CD14-positive monocyte (primary cell): Measurements from ENCODE around the gene DDI2. TPM values are rescaled to one million over a fixed set of nuclear protein-coding genes. Genes with fewer than 3 reads are reported as not detected.

ENCODE experiments used
- DNase-seq, 3 donors: peaks; one replicate each; pipeline ENCODE4 v3.0.0-alpha.2; 2011 to 2022
- H2AFZ ChIP-seq: 2 replicates; pipeline ENCODE4 v1.6.0; 2012; ENCODE audit warnings: mild to moderate bottlenecking, low read depth, low read length, inconsistent platforms; ENCODE audit not compliant: insufficient read depth, poor library complexity, severe bottlenecking
- H3K27ac ChIP-seq, 2 donors: 1 replicate in 1 of 2; 2 replicates in 1 of 2; pipeline ENCODE4 v1.5.1; 2012 to 2013; ENCODE audit warnings: low read length in 2 of 2, control low read depth in 1 of 2, inconsistent platforms in 1 of 2, low read depth in 1 of 2, mild to moderate bottlenecking in 1 of 2
- H3K27me3 ChIP-seq, 2 donors: one replicate each; pipeline versions ENCODE4 v1.6.0 to v1.6.1; 2011 to 2013; ENCODE audit warnings: low read length in 2 of 2; ENCODE audit not compliant: control insufficient read depth in 2 of 2, insufficient read depth in 2 of 2
- H3K36me3 ChIP-seq, 2 donors: replicated peaks in 1 of 2; 1 replicate in 1 of 2; 2 replicates in 1 of 2; pipeline versions ENCODE4 v1.5.1 to v1.6.1; 2012 to 2013; ENCODE audit warnings: low read length in 2 of 2, control low read depth in 1 of 2, inconsistent platforms in 1 of 2, mild to moderate bottlenecking in 1 of 2; ENCODE audit not compliant: insufficient read depth in 2 of 2, control insufficient read depth in 1 of 2
- H3K4me1 ChIP-seq, 2 donors: 1 replicate in 1 of 2; 2 replicates in 1 of 2; pipeline versions ENCODE4 v1.5.1 to v1.6.1; 2012 to 2013; ENCODE audit warnings: low read length in 2 of 2, control low read depth in 1 of 2, inconsistent platforms in 1 of 2, mild to moderate bottlenecking in 1 of 2, moderate library complexity in 1 of 2; ENCODE audit not compliant: insufficient read depth in 2 of 2, control insufficient read depth in 1 of 2
- H3K4me2 ChIP-seq: replicated peaks from 2 replicates; pipeline ENCODE3; 2012; ENCODE audit warnings: low read length, moderate library complexity, mild to moderate bottlenecking; ENCODE audit not compliant: poor library complexity, severe bottlenecking; ENCODE audit errors: extremely low read depth
- H3K4me3 ChIP-seq, 3 experiments: fragments of 200-600 bp in 1 of 3; sonication (generic) in 1 of 3; replicated peaks in 1 of 3; 1 replicate in 2 of 3; 2 replicates in 1 of 3; pipeline ENCODE4 v1.5.1; 2011 to 2013; ENCODE audit warnings: low read length in 3 of 3, mild to moderate bottlenecking in 3 of 3, control low read depth in 2 of 3, low read depth in 2 of 3, inconsistent platforms in 1 of 3, moderate library complexity in 1 of 3
- H3K79me2 ChIP-seq: 2 replicates; pipeline ENCODE4 v1.6.0; 2012; ENCODE audit warnings: mild to moderate bottlenecking, control low read depth, inconsistent platforms, low read length, moderate library complexity; ENCODE audit not compliant: insufficient read depth
- H3K9ac ChIP-seq: 2 replicates; pipeline ENCODE4 v1.6.0; 2017; ENCODE audit warnings: low read length, mild to moderate bottlenecking; ENCODE audit not compliant: insufficient read depth, poor library complexity, severe bottlenecking
- H3K9me3 ChIP-seq, 2 donors: replicated peaks in 1 of 2; 1 replicate in 1 of 2; 2 replicates in 1 of 2; pipeline versions ENCODE4 v1.5.1 to v1.6.1; 2012 to 2013; ENCODE audit warnings: low read length in 2 of 2, control low read depth in 1 of 2; ENCODE audit not compliant: control insufficient read depth in 1 of 2, insufficient read depth in 1 of 2
- H4K20me1 ChIP-seq: 2 replicates; pipeline ENCODE4 v1.6.0; 2012; ENCODE audit warnings: mild to moderate bottlenecking, low read length, control low read depth, moderate library complexity; ENCODE audit not compliant: insufficient read depth
- H3K27ac Mint-ChIP-seq, 7 donors: one replicate each; pipeline ENCODE4 v1.8.0; 2020; ENCODE audit warnings: mild to moderate bottlenecking in 7 of 7, mixed read lengths in 7 of 7, moderate library complexity in 6 of 7, inconsistent platforms in 2 of 7
- H3K27me3 Mint-ChIP-seq, 3 donors: one replicate each; pipeline ENCODE4 v1.8.0; 2021 to 2022; ENCODE audit warnings: low read depth in 3 of 3, mild to moderate bottlenecking in 3 of 3, mixed read lengths in 3 of 3, moderate library complexity in 3 of 3, inconsistent platforms in 1 of 3
- H3K36me3 Mint-ChIP-seq, 2 donors: one replicate each; pipeline ENCODE4 v1.8.0; 2020; ENCODE audit warnings: mixed read lengths in 2 of 2, inconsistent platforms in 1 of 2, mild to moderate bottlenecking in 1 of 2
- H3K4me1 Mint-ChIP-seq: one replicate; pipeline ENCODE4 v1.8.0; 2020; ENCODE audit warnings: mild to moderate bottlenecking, mixed read lengths
- H3K4me3 Mint-ChIP-seq, 2 donors: one replicate each; pipeline ENCODE4 v1.8.0; 2020; ENCODE audit warnings: mild to moderate bottlenecking in 2 of 2, mixed read lengths in 2 of 2, moderate library complexity in 1 of 2
- H3K9me3 Mint-ChIP-seq, 7 donors: one replicate each; pipeline ENCODE4 v1.8.0; 2020 to 2022; ENCODE audit warnings: mixed read lengths in 7 of 7, mild to moderate bottlenecking in 6 of 7, moderate library complexity in 6 of 7, inconsistent platforms in 2 of 7
- WGBS: methylation state at CpG from one replicate; pipeline ENCODE4 v1.1.5; 2013; ENCODE audit warnings: missing lambda C conversion rate; ENCODE audit not compliant: insufficient coverage; 5-methylcytosine and 5-hydroxymethylcytosine counted together
- intact Hi-C, 2 donors: fragments of 100-400 bp; cut with micrococcal nuclease; formaldehyde crosslinking; loops; one replicate each; pipeline versions ENCODE4 v1.15.0 to v1.15.1; 2023
- polyA plus RNA-seq, 3 donors: library from polyadenylated mRNA; depleted of rRNA in 1 of 3; unstranded in 2 of 3; stranded (reverse) in 1 of 3; fragments of 300-500 nt in 2 of 3; fragments of >200 nt in 1 of 3; fragmentation: Illumina TruSeq in 2 of 3; gene quantifications; 1 replicate in 2 of 3; 2 replicates in 1 of 3; pipeline ENCODE4 v1.2.3, GENCODE V29; 2012 to 2021
- TF ChIP-seq, protein P1 (sequence below): fragments of 200-600 bp; IDR thresholded peaks from one replicate; pipeline ENCODE4 v1.8.0; 2022; ENCODE audit warnings: antibody characterized with exemption, mild to moderate bottlenecking

Gene DDI2
- polyA plus RNA-seq, 3 donors, result 2.5 to 5.4 (median 3.2) TPM

DNA sequence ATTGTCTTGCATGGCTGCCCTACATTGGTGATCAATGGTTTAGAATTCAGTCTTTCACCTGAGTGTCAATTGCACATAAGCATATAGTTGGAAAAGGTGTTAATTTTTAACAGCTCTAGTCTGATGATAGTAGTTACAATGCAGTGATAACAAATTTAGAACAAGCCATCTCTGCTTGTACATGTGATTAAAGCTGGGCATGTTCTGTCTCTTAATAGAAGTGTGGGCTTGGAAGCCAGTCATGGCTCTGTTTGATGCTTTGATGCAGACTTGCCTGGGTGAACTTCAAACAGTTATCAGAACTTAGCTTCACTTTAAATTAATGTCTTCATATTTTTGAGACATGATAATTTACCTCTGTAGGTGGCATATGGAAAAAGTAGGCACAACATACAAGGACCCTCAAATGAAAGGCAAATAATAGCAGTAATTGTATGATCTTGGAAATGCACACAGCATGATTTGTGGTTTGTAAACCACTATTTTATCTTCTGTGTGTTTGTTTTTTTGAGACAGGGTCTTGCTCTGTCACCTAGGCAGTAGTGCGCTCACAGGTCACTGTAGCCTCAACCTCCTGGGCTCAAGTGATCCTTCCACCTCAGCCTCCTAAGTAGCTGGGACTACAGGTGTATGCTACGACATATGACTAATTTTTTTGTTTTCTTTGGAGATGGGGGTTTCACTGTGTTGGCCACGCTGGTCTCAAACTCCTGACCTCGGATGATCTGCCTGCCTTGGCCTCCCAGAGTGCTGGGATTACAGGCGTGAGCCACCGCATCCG lies 3.8 kb downstream of the DDI2 start:
- no CpG with 5 or more reads among the region's 7 CpGs for WGBS
- intact Hi-C loops, result no loop called here
- Histone ChIP-seq H3K36me3 (no peaks in the 10 kb centered on the region), H3K4me1 (peaks cover 32 to 46% of the 10 kb centered on the region in 2 donors), H3K9me3 (no peaks in the 10 kb centered on the region), H3K4me3 (no peak overlapping the region), H2AFZ (no peak overlapping the region), H3K27ac (peak overlapping the region in 1 of 2 donors; percentile 99), H4K20me1 (peaks cover 68% of the 10 kb centered on the region), H3K9ac (no peak overlapping the region), H3K79me2 (peaks cover 82% of the 10 kb centered on the region), H3K4me2 (no peak overlapping the region), H3K27me3 (no peaks in the 10 kb centered on the region)
- Mint-ChIP-seq H3K4me3 (no peak overlapping the region), H3K27me3 (no peaks in the 10 kb centered on the region), H3K27ac (peak overlapping the region in 3 of 7 donors; percentile 65 to 80 (median 79)), H3K9me3 (no peaks in the 10 kb centered on the region), H3K36me3 (peaks cover 2 to 8% of the 10 kb centered on the region in 2 donors), H3K4me1 (peaks cover 44% of the 10 kb centered on the region)
- TF ChIP-seq, protein P1, sequence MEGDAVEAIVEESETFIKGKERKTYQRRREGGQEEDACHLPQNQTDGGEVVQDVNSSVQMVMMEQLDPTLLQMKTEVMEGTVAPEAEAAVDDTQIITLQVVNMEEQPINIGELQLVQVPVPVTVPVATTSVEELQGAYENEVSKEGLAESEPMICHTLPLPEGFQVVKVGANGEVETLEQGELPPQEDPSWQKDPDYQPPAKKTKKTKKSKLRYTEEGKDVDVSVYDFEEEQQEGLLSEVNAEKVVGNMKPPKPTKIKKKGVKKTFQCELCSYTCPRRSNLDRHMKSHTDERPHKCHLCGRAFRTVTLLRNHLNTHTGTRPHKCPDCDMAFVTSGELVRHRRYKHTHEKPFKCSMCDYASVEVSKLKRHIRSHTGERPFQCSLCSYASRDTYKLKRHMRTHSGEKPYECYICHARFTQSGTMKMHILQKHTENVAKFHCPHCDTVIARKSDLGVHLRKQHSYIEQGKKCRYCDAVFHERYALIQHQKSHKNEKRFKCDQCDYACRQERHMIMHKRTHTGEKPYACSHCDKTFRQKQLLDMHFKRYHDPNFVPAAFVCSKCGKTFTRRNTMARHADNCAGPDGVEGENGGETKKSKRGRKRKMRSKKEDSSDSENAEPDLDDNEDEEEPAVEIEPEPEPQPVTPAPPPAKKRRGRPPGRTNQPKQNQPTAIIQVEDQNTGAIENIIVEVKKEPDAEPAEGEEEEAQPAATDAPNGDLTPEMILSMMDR, result no peak
- no peak for DNase-seq

DNA sequence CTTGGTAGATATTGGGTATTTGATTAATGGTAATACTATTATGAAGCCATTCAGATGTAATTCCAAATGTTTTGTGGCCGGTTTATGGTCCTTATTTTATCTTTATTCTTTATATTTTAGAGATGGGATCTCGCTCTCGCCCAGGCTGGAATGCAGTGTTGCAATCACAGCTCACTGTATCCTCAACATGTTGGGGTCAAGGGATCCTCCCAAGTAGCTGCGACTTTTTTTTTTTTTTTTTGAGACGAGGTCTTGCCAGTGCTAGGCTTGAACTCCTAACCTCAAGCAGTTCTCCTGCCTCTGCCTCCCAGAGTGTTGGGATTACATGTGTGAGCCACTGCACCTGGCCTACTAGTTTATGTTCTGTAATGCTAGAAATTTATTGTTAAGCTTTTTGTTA lies 4.7 kb downstream of the DDI2 start:
- TF ChIP-seq, protein P1, result no peak
- Histone ChIP-seq H3K27ac (no peak overlapping the region), H3K79me2 (peaks cover 90% of the 10 kb centered on the region), H4K20me1 (peaks cover 77% of the 10 kb centered on the region), H3K4me1 (peaks cover 30 to 44% of the 10 kb centered on the region in 2 donors), H3K4me2 (no peak overlapping the region), H3K36me3 (peaks cover 4 to 7% of the 10 kb centered on the region in 2 donors), H3K4me3 (no peak overlapping the region), H2AFZ (no peak overlapping the region), H3K9ac (no peak overlapping the region), H3K27me3 (no peaks in the 10 kb centered on the region), H3K9me3 (no peaks in the 10 kb centered on the region)
- Mint-ChIP-seq H3K36me3 (peaks cover 10 to 15% of the 10 kb centered on the region in 2 donors), H3K4me1 (peaks cover 42% of the 10 kb centered on the region), H3K27me3 (peaks cover 0 to 2% (median 0%) of the 10 kb centered on the region in 3 donors), H3K27ac (peak overlapping the region in 1 of 7 donors; percentile 41), H3K4me3 (no peak overlapping the region), H3K9me3 (no peaks in the 10 kb centered on the region)
- no CpG with 5 or more reads among the region's 5 CpGs for WGBS
- DNase-seq, result no peak
- intact Hi-C loops, result no loop called here
